Loucy (cell line): ENCODE measurements around the gene BICRA.

Experiments
- H2AFZ ChIP-seq: fragments of 200-600 bp; sonication (generic); 2 replicates; pipeline ENCODE4 v1.6.0; 2016; ENCODE audit warnings: antibody characterized with exemption, mild to moderate bottlenecking, low read length, moderate library complexity
- H3F3A ChIP-seq: fragments of 200-600 bp; 2 replicates; pipeline ENCODE4 v1.6.0; 2016; ENCODE audit warnings: antibody characterized with exemption, low read depth, mild to moderate bottlenecking
- H3K27me3 ChIP-seq: fragments of 200-600 bp; sonication (generic); 2 replicates; pipeline ENCODE4 v1.6.1; 2014; ENCODE audit warnings: low read length, mild to moderate bottlenecking; ENCODE audit not compliant: insufficient read depth, poor library complexity, severe bottlenecking
- H3K36me3 ChIP-seq: fragments of 200-600 bp; sonication (generic); 2 replicates; pipeline ENCODE4 v1.6.1; 2016; ENCODE audit warnings: low read length; ENCODE audit not compliant: insufficient read depth
- H3K4me1 ChIP-seq: fragments of 200-600 bp; sonication (generic); 2 replicates; pipeline ENCODE4 v1.5.1; 2014; ENCODE audit warnings: low read length, mild to moderate bottlenecking; ENCODE audit not compliant: insufficient read depth, poor library complexity, severe bottlenecking
- H3K4me2 ChIP-seq: fragments of 200-600 bp; sonication (generic); 2 replicates; pipeline ENCODE4 v1.6.0; 2014; ENCODE audit warnings: antibody characterized with exemption, low read length, low read depth, mild to moderate bottlenecking; ENCODE audit not compliant: poor library complexity, severe bottlenecking
- H3K4me3 ChIP-seq: fragments of 200-600 bp; sonication (generic); 2 replicates; pipeline ENCODE4 v1.5.1; 2014; ENCODE audit warnings: low read length, mild to moderate bottlenecking, mixed read lengths; ENCODE audit not compliant: poor library complexity, severe bottlenecking
- H3K79me2 ChIP-seq: fragments of 200-600 bp; sonication (generic); 2 replicates; pipeline ENCODE4 v1.6.1; 2014; ENCODE audit warnings: low read length; ENCODE audit not compliant: insufficient read depth
- H3K9ac ChIP-seq: fragments of 200-600 bp; sonication (generic); 2 replicates; pipeline ENCODE4 v1.6.0; 2014; ENCODE audit warnings: mild to moderate bottlenecking, low read depth, low read length, moderate library complexity; ENCODE audit not compliant: poor library complexity, severe bottlenecking
- H3K9me2 ChIP-seq: fragments of 200-600 bp; sonication (generic); replicated peaks from 2 replicates; pipeline ENCODE4 v1.6.1; 2016; ENCODE audit warnings: low read depth, low read length, mixed read lengths
- H3K9me3 ChIP-seq: fragments of 200-600 bp; sonication (generic); 2 replicates; pipeline ENCODE4 v1.6.1; 2014; ENCODE audit warnings: mild to moderate bottlenecking, antibody characterized with exemption, low read length, low read depth; ENCODE audit not compliant: insufficient read depth
- H4K20me1 ChIP-seq: fragments of 200-600 bp; sonication (generic); 2 replicates; pipeline ENCODE4 v1.6.0; 2014; ENCODE audit warnings: antibody characterized with exemption, low read length, mild to moderate bottlenecking; ENCODE audit not compliant: insufficient read depth, poor library complexity, severe bottlenecking
- EZH2phosphoT487 ChIP-seq: fragments of 200-600 bp; IDR thresholded peaks from 2 replicates; pipeline ENCODE4 v1.6.1; 2018; ENCODE audit warnings: antibody characterized with exemption, mild to moderate bottlenecking, moderate library complexity, borderline replicate concordance
- TF ChIP-seq, protein P1 (sequence below): fragments of 200-600 bp; sonication (generic); conservative IDR thresholded peaks from 2 replicates; pipeline ENCODE4 v1.5.1; 2014; ENCODE audit warnings: mild to moderate bottlenecking, antibody characterized with exemption, low read length

Gene BICRA

DNA sequence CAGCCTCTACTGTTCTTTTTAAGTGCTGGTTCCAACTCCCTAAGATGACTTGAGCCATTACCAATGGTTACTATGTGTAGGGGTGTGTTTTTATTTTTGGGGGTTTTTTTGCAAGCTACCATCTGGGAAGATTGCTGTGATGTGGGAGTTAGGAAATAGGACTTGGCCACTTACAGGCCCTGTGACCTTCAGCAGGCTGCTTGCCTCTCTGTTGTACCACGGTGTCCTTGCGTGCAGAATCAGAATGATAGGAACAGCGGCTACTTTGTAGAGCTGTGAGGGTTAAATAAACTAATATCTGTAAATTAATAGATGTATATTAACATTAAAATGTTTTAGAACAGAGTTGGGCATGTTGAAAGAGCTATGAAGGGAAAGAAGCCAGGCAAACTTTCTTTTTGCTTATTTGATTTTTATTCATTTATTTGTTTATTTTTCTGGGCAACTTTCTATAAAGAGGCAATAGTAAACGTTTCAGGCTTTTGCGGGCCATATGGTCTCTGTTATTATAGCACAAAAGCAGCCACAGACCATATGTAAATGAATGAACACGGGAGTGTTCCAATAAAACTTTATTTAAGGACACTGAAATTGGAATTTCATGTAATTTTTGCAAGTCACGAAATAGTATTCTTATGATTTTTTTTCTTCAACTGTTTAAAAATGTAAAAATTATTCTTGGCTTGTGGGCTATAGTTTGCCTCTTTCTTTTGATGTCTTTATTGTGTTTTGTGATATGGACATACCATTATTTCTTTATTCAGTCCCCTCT is 77.9 kb downstream of the BICRA start:
- no peak overlapping the region for H3K4me2 ChIP-seq
- H3K4me1 ChIP-seq = no peaks in the 10 kb centered on the region
- H3F3A ChIP-seq = no peaks in the 10 kb centered on the region
- H2AFZ ChIP-seq = no peak overlapping the region
- H4K20me1 ChIP-seq = no peaks in the 10 kb centered on the region
- no peaks in the 10 kb centered on the region for H3K9me2 ChIP-seq
- TF ChIP-seq EZH2phosphoT487 = no peak
- TF ChIP-seq, protein P1, sequence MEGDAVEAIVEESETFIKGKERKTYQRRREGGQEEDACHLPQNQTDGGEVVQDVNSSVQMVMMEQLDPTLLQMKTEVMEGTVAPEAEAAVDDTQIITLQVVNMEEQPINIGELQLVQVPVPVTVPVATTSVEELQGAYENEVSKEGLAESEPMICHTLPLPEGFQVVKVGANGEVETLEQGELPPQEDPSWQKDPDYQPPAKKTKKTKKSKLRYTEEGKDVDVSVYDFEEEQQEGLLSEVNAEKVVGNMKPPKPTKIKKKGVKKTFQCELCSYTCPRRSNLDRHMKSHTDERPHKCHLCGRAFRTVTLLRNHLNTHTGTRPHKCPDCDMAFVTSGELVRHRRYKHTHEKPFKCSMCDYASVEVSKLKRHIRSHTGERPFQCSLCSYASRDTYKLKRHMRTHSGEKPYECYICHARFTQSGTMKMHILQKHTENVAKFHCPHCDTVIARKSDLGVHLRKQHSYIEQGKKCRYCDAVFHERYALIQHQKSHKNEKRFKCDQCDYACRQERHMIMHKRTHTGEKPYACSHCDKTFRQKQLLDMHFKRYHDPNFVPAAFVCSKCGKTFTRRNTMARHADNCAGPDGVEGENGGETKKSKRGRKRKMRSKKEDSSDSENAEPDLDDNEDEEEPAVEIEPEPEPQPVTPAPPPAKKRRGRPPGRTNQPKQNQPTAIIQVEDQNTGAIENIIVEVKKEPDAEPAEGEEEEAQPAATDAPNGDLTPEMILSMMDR = no peak
- H3K9me3 ChIP-seq = no peaks in the 10 kb centered on the region
- H3K4me3 ChIP-seq = no peak overlapping the region
- H3K9ac ChIP-seq = no peak overlapping the region
- H3K27me3 ChIP-seq = no peaks in the 10 kb centered on the region
- H3K79me2 ChIP-seq = no peaks in the 10 kb centered on the region
- no peaks in the 10 kb centered on the region; the same call in 1 of the 2 replicates for H3K36me3 ChIP-seq

DNA sequence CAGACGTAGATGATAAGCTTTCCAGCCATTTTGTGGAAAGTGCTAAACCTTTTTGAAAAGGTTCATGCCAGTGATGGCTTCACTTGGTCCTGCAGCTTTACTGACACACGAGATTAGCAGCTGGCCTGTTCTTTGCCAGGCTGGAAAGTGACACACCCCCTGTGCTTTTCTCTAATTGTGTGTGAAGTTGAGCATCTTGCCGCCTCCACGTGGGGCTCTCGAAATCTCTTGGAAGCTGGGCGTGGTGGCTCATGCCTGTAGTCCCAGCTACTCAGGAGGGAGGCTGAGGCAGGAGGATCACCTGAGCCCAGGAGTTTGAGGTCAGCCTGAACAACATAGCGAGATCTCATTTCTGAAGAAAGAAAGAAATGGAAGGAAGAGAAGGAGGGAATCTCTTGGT is 79.0 kb downstream of the BICRA start:
- H3F3A ChIP-seq = no peaks in the 10 kb centered on the region
- no peaks in the 10 kb centered on the region for H3K9me3 ChIP-seq
- H3K36me3 ChIP-seq = no peaks in the 10 kb centered on the region; the same call in 1 of the 2 replicates
- H3K79me2 ChIP-seq = no peaks in the 10 kb centered on the region
- H3K4me1 ChIP-seq = no peaks in the 10 kb centered on the region
- no peak overlapping the region for H3K4me2 ChIP-seq
- no peaks in the 10 kb centered on the region for H3K9me2 ChIP-seq
- no peak for TF ChIP-seq EZH2phosphoT487
- H2AFZ ChIP-seq = no peak overlapping the region
- no peaks in the 10 kb centered on the region for H4K20me1 ChIP-seq
- H3K4me3 ChIP-seq = no peak overlapping the region
- no peak overlapping the region for H3K9ac ChIP-seq
- H3K27me3 ChIP-seq = no peaks in the 10 kb centered on the region

DNA sequence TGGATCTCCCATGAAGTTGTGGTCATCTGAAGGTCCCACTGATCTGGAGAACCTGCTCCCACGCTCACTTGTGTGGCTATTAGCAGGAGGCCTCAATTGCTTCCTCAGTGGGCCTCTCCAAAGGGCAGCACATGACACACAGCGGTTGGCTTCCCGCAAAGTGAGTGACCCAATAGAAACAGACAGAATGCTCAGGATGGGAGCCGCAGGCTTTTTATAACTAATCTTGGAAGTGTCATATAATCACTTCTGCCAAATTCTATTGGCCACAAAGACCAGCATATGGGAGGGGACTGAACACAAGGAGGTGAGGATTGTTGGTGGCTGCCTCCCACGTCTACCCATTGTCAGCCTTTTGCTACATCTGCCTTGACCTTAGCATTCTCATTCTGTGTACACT is 82.2 kb downstream of the BICRA start:
- Histone ChIP-seq H3K27me3 (no peaks in the 10 kb centered on the region), H3K79me2 (no peaks in the 10 kb centered on the region), H3K9ac (no peak overlapping the region), H4K20me1 (no peaks in the 10 kb centered on the region), H3K9me2 (no peaks in the 10 kb centered on the region), H3K36me3 (no peaks in the 10 kb centered on the region; the same call in 1 of the 2 replicates), H3K4me2 (no peak overlapping the region), H3F3A (no peaks in the 10 kb centered on the region), H3K4me1 (no peaks in the 10 kb centered on the region), H3K9me3 (no peaks in the 10 kb centered on the region), H3K4me3 (no peak overlapping the region), H2AFZ (no peak overlapping the region)
- TF ChIP-seq, protein P1 = no peak
- TF ChIP-seq EZH2phosphoT487 = no peak

DNA sequence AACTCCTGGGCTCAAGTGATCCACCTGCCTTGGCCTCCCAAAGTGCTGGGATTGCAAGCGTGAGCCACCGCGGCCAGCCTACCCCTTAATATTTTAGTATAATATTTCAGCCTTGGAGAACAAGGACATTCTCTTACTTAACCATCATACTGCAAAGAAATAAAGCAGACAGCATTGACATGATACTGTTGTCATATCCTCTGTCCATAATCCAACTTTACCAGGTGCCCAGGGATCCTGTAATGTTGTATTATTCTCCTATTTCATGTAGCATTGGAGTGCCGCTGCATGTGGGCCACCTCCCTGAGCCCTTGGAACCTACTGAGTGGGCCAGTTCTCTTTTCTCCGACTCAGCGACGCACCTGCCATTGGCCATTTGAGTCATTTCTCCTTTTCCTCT is 82.8 kb downstream of the BICRA start:
- TF ChIP-seq EZH2phosphoT487 = no peak
- TF ChIP-seq, protein P1 = no peak
- Histone ChIP-seq H3K9me3 (no peaks in the 10 kb centered on the region), H3F3A (no peaks in the 10 kb centered on the region), H2AFZ (no peak overlapping the region), H3K9me2 (no peaks in the 10 kb centered on the region), H3K27me3 (no peaks in the 10 kb centered on the region), H3K4me3 (no peak overlapping the region), H3K4me1 (no peaks in the 10 kb centered on the region), H3K79me2 (no peaks in the 10 kb centered on the region), H3K36me3 (no peaks in the 10 kb centered on the region; the same call in 1 of the 2 replicates), H3K9ac (no peak overlapping the region), H4K20me1 (no peaks in the 10 kb centered on the region), H3K4me2 (no peak overlapping the region)
